Activated CD4-positive, alpha-beta T cell treated with anti-CD3 and anti-CD28 coated beads, Interleukin-2, amount 50 U/mL, for 4 hours (primary cell): Measurements from ENCODE around the gene ANAPC2.

Source experiments
- DNase-seq, 2 experiments: peaks; one replicate each; pipeline ENCODE4 v3.0.0-alpha.2; 2020

Gene ANAPC2

DNA sequence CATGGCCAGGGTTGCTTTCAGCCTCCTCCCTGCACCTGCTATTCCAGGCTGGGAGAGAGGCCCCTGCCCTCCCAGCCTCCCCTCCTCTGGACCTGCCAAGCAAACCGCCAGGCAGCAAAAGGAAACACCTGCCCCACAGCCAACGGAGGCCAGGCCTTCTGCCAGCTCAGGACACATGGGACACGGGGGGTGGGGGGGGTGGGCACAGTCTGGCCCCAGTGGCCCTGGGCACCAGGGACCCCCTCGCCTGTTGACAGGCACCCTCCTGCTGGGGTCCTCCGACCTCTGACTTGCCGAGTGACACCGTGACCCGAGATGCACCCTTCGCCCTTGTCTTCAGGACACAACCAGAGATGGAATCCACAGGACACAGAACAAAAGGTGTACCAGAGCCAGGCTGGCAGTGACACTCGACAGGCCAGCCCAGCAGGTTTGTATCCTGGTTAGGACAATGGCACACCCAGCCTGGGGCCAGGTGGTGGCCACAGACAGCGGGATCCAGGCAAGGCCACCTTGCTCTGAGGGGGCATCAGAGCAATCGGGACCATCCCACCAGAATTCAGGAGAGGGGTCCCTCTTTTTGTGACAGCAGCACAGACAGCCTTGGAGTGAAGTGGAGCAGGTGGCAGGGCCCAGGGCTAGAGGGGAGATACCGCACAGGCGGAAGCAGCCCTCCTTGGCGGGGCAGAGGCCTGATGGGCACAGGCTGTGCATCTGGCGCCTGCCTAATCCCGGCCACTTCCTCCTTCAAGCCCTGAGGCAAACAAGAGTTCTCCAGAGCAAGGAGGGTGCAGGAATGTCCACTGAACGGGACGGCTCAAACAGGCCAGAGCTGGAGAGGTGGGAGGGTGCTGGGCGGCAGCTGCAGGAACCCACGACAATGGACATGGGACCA is 15.2 kb downstream of the ANAPC2 start:
- DNase-seq, result no peak

DNA sequence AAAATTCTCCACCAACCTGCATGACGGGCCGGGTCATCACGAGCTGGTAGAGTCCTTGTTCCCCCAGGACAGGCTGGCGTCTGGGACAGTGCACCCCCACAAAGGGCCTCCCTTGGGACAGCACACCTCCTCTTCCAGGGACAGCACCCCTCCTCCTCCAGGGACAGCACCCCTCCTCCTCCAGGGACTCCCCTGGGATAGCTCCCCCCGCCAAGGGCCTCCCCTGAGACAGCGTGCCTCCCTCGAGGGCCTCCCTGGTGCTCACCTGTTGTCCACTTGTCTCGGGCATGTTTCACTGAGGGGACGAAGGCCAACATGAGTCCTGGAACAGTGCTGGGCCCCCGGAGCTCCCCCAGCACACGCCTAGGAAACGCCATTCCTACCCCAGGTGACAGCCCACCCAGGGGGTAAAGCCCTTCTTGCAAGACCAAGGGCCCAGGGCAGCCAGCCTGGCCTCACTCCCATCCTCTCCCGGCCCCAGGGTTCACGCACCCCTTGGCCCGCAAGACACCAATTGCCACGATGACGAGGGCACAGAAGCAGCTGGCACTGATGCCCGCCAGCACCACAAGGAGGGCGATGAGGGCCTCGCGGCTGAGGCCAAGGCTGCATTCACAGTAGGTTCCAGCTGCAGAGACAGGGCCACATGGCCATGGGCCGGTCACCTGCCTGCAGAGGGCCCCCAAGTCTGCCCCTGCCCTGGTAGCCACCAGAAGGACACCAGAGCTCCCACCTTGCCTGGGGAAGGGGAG is 17.0 kb downstream of the ANAPC2 start:
- DNase-seq, result no peak

DNA sequence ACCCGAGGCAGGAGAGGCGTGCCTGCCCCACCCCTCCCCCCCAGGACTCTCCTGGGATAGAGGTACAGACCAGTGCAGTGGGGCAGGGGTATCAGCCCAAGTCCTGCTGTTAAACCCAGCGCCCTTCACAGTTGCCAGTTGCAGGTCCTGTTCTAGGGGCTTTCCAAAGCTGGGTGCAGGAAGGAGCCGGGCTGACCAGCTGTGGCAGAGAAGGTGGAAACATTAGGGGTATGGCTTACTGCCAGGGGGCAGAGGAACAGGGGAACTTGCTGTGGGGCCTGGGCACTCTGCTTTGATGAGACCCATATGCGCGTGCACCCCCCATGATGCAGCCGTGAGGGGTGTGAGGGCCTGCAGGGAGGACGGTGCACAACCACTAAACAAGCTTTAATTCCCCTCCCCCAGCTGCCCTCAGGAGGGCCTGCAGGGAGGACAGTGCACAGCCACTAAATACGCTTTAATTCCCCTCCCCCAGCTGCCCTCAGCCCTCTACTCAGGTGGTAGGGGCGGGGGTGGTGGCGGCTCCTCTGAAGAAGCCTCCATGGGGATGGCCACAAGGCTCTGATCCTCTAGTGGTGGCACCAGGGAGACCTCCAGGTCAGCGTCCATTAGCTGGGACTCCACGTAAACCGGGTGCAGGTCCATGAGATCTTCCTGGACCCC is 17.7 kb downstream of the ANAPC2 start:
- DNase-seq, result no peak

DNA sequence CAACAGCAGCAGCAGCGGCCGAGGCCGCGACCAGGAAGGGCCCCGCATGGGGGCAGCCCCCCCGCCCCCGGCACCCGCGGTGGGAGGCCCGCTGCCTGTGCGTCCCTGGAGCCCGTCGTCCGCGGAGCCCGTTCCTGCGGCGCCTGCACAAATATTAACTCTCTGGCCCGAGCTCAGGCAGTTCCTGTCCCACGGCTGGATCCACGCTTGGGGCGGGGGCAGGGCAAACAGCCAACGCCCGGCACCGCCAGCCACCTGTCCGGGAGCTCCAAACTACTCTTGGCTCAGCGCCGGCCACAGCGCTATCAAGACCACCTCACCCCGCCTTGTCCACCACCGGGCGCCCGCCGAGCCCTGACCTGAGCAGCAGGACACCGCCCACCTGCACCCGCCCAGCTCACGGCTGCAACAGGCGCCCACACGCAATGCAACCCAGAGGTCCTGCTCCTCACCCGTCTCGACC is 18.4 kb downstream of the ANAPC2 start, which contains the start of gene LRRC26:
Gene LRRC26 (minus strand): TSS at position 156 of the 463 bp plus-strand sequence. CDS start 108 bp downstream, at position 48.
- DNase-seq, result no peak

DNA sequence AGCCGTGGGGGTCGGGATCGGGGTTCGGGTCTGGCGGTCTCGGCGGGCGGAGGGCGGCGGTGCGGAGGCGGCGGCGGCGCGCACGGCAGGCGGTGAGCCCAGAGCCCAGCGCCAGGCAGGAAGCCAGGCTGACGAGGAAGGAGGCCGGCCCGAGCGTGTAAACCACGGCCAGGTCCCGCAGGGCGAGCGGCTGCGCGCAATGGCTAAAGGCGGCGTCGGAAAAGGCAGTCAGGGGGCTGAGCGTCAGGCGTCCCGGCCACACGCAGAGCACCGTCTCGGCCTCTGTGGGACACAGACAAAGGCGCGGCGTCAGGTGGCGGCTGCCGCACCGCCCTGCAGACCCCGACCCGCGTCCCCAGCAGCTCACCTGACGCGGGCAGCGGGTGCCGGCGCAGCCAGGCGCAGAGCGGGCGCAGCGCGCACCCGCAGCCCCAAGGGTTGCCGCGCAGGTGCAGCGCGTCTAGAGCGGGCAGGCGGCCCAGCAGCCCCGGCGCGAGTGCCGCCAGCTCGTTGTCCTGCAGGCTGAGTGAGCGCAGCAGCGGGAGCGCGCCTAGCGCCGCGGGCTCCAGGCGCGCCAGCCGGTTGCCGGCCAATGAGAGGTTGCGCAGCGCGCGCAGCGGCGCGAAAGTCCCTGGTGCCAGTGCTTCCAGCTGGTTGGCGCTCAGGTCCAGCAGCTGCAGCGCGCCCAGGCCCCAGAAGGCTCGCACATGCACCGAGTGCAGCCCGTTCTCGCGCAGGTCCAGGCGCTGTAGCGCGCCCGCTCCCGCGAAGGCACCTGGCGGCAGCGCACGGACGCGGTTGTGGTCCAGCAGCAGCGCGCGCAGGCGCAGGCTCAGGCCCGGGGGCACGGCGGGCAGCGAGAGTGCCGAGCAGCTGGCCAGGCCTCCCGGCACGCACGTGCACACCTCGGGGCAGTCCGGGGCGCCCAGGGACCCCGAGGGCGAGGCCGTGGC is 19.2 kb downstream of the ANAPC2 start:
- no peak for DNase-seq

DNA sequence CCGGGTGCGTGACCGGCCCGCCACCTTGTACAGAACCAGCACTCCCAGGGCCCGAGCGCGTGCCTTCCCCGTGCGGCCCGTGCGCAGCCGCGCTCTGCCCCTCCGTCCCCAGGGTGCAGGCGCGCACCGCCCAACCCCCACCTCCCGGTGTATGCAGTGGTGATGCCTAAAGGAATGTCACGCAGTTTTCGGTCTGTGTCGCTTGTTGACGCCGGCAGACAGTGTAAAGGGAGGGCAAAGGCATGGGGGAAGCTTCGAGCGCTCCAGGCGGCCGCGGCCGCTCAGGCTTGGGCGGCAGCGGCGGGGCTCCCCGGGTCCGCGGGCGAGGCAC is 19.8 kb downstream of the ANAPC2 start:
- DNase-seq, result no peak

DNA sequence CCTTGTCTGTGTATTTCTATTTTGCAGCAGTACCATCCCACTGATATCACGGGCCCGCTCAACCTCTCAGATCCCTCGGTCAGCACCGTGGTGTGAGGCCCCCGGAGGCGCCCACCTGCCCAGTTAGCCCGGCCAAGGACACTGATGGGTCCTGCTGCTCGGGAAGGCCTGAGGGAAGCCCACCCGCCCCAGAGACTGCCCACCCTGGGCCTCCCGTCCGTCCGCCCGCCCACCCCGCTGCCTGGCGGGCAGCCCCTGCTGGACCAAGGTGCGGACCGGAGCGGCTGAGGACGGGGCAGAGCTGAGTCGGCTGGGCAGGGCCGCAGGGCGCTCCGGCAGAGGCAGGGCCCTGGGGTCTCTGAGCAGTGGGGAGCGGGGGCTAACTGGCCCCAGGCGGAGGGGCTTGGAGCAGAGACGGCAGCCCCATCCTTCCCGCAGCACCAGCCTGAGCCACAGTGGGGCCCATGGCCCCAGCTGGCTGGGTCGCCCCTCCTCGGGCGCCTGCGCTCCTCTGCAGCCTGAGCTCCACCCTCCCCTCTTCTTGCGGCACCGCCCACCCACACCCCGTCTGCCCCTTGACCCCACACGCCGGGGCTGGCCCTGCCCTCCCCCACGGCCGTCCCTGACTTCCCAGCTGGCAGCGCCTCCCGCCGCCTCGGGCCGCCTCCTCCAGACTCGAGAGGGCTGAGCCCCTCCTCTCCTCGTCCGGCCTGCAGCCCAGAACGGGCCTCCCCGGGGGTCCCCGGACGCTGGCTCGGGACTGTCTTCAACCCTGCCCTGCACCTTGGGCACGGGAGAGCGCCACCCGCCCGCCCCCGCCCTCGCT is 20.4 kb downstream of the ANAPC2 start:
- DNase-seq, result no peak

DNA sequence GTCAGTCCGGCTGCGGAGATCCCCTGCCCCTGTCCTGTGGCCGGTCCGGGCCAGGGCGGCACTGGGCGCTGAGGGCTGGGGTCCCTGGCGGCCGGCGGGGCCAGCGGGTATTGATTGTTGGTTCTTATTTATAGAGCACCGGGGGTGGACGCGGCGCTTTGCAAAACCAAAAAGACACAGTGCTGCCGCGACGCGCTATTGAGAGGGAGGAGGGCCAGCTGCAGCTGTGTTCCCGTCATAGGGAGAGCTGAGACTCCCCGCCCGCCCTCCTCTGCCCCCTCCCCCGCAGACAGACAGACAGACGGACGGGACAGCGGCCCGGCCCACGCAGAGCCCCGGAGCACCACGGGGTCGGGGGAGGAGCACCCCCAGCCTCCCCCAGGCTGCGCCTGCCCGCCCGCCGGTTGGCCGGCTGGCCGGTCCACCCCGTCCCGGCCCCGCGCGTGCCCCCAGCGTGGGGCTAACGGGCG is 21.0 kb downstream of the ANAPC2 start:
- DNase-seq, result no peak

DNA sequence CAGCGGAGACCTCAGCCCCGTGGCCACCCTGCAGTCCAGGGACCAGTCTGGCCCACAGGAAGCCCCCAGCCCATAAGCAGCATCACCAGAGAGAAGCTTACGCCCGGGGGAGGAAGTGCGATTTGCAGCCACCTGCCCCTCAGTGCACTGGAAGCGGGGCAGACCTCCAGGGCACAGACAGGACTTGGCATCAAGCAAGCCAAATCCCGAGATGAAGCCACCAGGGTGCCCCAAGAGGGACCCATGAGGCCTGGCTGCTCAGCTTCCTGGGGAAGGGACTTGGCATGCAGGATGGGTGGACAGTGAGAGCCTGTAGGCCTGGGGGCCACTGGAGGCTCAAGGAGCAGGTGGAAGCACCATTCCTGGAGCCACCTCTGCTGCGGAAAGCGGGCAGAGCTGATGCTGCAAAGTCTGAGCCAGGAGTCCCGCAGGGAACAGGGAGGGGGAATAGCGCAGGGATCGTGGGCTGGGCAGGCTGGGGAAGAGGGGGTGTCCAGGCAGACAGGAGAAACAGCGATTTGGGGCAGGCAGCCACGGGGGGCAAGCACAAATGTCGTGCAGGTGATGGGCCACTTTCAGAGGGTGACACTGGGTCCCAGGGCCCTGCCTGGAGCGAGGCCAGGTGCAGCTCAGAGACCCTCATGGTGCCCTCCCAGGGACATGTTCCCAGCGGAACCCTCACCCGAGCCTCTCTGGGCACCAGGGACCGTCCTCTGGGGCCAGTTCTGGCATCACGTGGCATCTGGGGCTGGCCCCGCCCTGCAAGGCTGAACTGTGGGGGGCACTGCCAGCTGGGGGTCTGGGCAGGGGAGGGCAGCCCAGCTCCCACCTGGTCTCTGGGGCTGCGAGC is 21.8 kb downstream of the ANAPC2 start:
- DNase-seq, result no peak

DNA sequence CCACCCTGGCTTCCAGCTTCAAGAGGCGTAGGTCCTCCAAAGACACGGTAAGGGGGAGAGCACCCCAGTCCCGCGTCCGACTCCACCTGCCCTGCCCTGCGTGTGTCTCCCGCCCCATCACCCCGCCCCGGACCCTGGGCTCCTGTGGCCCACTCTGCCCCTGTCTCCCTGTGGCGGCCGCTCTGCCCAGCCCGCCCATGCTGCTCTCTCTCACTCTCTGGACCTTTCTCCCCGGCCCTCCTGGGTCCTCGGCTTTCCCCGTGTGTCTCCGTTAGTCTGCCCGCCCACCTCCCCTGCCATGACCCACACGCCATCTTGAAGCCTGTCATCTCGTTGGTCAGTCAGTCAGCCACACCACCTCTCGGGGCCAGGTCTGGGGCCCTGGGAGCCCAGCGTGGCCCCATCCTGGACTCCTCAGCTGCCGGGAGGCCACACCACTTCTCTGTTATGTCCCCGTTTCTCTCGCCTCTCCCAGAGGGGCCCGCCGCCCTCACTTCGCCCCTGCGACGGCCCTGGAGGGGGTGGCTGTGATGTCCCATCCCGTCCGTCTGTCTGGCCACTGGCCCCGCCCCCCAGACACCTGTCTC is 23.0 kb downstream of the ANAPC2 start:
- DNase-seq, result no peak

DNA sequence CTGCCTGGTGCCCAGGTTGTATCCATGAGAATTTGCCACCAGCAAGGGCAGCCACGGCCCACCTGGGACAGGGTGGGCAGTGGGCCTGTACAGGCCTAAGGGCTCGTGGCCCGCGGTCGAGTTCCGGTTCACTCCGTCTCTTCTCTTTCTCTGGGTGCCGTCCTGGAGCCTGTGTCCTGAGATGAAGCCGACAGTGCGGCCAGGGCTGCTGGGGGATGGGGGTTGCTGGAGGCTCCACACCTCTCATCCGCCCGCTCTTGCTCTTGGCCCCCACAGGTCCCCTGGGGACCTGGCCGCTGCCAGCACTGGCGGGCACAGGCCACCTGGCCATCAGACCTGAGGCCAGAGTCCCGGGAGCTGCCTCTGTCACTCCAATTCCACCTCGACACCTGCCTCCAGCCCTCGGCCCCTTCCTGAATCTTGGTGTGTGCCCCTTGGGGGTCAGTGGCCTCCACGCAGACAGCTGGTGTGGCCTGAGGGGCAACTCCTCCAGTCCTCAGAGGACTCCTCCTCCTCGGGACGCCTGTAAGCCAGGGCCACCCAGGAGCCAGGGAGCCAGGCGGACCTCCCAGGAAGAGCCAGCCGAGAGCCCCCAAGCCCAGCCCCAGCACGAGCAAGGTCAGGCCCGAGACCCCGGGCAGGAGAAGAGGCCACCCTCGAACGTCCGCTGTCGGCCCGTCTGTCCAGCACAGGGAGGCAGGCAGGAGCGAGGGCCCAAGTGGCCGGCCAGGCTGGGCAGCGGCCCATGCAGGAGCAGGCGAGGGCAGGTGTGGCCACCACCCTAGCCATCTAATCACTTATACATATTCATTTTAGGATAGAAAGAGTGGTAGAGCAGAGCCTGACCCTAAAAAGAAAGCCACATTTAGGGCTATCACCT is 23.8 kb downstream of the ANAPC2 start:
- DNase-seq, result no peak

DNA sequence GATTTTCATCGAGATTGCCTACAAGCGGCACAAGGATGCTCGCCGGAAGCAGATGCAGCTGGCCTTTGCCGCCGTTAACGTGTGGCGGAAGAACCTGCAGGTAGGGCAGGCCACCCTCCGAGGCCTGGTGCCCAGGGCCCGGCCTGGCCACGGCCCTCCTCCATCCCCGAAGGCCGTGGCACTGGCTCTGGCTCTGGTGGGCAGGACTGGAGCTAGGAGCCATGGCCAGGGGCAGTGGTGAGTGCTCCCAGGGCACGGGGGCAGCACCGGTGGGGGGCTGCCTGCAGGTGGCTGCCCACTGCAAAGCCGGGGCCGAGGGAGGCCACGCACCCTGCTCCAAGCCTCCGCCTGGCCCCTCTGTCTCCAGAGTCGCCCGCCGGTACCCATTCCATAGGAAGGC is 24.6 kb downstream of the ANAPC2 start:
- DNase-seq, result no peak

DNA sequence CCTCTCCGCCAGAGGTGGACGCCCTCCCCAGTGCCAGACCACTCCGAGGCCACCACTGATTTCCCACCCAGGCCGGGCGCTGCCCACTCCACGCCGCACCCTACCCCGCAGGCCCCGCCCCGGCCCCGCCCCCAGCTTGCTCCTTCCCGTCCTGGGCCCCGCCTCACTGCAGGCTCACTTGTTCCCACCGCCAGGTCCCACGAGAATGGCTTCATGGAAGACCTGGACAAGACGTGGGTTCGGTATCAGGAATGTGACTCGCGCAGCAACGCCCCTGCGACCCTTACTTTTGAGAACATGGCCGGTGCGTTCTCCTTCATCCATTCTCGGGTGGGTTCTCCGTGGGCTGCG is 25.0 kb downstream of the ANAPC2 start:
- DNase-seq, result no peak

DNA sequence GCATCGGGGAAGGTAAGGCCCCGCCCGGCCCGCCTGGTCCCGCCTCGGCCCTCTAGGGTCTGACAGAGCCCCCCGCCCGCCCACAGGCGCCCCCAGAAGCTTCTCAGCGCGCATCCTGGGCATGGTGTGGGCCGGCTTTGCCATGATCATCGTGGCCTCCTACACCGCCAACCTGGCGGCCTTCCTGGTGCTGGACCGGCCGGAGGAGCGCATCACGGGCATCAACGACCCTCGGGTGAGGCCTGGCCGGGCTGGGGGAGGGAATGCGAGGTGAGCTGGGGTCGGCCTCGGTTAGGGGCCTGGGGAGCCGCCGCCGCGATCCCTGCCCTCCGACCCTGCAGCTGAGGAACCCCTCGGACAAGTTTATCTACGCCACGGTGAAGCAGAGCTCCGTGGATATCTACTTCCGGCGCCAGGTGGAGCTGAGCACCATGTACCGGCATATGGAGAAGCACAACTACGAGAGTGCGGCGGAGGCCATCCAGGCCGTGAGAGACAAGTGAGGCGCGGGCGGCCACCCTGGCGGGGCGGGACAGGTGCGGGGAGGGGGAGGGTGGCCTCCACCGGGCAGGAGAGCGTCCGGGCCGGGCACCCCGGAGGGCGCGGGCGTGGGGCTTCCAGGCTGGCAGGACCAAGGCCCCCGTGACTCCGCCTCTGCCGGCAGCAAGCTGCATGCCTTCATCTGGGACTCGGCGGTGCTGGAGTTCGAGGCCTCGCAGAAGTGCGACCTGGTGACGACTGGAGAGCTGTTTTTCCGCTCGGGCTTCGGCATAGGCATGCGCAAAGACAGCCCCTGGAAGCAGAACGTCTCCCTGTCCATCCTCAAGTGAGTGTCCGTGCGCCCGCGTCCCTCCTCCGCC is 25.6 kb downstream of the ANAPC2 start:
- DNase-seq, result peak in 1 of 2 experiments; percentile 14

DNA sequence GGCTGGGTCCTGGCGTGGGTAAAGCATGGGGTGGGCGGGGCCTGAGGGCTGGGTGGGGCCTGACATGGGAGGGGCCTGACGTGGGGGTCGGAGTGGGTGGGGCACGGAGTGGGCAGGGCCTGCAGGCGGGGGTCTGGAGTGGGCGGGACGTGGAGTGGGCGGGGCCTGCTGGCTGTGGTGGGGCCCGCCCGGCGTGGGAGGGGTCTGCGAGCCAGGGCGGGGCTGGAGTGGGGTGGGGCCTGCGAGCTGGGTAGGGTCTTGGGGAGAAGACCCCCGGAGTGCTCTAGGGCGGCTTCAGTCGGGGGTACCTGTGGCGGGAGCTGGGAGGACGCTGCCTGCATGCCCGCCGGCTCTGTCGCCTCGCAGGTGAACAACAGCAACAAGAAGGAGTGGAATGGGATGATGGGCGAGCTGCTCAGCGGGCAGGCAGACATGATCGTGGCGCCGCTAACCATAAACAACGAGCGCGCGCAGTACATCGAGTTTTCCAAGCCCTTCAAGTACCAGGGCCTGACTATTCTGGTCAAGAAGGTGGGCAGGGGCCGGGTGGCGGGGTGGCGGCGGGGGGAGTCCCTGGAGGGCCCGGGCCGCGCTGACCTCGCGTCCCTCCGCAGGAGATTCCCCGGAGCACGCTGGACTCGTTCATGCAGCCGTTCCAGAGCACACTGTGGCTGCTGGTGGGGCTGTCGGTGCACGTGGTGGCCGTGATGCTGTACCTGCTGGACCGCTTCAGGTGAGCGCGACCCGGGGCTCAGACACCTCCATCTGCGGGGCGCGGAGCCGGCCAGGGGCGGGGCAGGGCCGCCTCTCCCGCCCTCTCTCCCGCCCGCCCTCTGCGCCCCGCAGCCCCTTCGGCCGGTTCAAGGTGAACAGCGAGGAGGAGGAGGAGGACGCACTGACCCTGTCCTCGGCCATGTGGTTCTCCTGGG is 26.5 kb downstream of the ANAPC2 start:
- no peak for DNase-seq

DNA sequence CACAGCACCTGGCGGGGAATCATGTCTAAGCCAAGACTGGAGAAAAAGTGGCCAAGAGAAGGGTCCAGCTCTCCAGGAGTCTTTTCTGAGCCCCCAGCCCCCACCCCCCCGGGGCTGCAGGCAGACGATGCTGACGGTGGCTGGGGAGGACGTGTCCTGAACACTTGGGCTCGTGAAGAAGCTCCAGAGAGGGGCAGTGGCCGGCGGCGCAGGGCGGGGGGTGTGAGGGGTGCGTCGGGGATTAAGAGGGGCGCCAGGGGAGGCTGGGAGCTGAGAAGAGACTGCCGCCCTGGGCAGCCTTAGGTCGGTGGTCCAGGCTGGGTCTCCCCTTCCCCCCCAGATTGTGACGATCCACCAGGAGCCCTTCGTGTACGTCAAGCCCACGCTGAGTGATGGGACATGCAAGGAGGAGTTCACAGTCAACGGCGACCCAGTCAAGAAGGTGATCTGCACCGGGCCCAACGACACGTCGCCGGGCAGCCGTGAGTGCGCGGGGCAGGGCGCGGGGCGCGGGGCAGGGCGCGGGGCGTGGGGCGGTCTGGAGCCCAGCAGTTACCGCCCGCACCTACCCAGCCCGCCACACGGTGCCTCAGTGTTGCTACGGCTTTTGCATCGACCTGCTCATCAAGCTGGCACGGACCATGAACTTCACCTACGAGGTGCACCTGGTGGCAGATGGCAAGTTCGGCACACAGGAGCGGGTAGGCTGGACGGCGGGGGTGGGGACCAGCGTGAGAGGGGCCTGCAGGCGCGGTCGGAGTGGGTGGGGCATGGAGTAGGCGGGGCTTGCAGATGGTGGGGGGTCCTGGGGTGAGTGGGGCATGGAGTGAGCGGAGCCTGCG is 27.4 kb downstream of the ANAPC2 start:
- no peak for DNase-seq
